AG09309 (cell line): ENCODE data around the gene TBCD.
A peak's percentile ranks its signal among the peaks of the same experiment; 100 is the strongest.

Experiments used
- DNase-seq: peaks from one replicate; pipeline ENCODE4 v3.0.0-alpha.2; 2010; ENCODE audit warnings: low read depth
- H3K4me3 ChIP-seq: 2 replicates; pipeline ENCODE4 v1.5.1; 2011; ENCODE audit warnings: mild to moderate bottlenecking, low read depth, low read length, moderate library complexity; ENCODE audit not compliant: control insufficient read depth
- CTCF ChIP-seq: IDR thresholded peaks from 2 replicates; pipeline ENCODE4 v1.5.1; 2011; ENCODE audit warnings: mild to moderate bottlenecking, low read depth, low read length, inconsistent platforms; ENCODE audit not compliant: insufficient read depth, control insufficient read depth; ENCODE audit errors: missing control alignments

The TBCD gene

DNA sequence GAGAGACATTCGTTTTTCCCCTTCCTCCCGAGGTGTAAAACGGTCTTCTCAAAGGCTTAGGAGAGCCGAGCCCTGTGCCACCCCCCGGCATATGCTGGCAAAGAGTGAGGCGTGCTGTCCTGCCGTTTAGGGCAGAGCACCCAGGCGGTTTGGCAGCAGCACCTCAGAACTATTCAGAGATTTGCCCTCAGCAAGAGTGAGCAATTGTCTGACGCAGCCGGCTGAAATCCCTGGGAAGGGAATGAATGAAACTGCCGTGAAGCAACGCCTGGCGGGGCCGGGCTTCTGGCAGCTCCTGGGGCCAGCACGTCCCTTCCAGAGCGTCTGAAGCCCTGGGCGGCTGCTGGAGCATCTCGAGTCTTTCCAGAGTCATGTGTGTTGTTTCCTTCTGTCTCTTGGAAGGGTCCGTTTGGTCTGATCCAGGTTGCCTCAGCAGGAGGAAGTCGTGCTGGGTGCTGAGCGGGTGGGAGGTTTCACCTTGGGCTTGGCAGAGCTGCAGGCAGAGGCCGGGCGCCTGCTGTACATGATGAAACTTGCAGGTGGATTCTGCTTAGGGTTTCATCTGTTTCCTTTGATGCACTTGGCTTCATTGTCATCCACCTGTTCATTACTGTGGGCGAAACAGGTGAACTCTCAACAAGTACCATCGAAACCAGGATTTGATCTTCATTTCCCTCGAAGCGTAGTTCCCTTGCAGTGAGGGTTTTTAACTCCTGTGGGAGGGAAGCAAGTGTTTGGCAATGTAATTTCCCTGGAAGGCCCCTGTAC is 35.4 kb downstream of the TBCD start:
- peak; percentile 80 for DNase-seq
- no peak for TF ChIP-seq CTCF
- H3K4me3 ChIP-seq = no peak overlapping the region

DNA sequence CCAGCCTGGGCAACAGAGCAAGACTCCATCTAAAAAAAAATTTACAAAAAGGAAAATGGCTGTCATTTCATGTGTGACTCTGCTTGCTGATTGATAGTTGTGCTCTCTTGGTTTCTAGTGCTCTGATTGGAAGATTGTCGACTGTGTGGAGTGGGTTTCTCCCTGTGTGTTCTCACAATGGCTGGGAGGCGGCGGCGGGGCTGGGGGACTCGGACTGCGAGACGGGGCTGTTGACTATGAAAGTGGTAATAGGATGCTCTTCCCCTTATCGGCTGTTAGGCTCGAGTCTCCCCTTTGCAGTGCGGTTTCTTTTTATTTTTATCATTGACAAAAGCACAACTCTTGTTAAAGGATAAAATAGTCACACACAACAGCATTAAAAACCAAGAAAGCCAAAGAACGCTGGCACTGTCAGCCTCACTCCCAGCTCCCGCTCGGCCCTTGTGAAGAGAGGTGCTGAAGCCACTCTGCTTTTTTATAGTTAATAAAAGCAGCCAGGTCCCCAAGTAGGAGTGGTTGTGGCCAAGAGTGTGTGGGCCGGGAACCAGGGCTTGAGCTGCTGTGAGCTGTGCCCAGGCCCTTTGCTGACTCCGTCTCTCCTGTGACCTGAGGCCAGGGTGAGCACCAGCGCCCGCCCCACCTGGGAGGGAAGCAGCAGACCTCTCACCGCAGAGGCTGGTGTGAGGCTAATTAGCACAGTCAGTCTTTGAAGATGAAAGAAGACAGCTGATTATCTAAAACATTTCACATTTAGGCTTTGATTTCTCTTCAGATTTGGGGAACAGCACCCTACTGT is 36.5 kb downstream of the TBCD start:
- TF ChIP-seq CTCF = no peak
- no peak for DNase-seq
- no peak overlapping the region for H3K4me3 ChIP-seq

- TF ChIP-seq CTCF = no peak
- no peak for DNase-seq
- H3K4me3 ChIP-seq = no peak overlapping the region
Measured at GRCh38 chr17:82789051-82789592, 37.3 kb downstream of the TBCD start.

GRCh38 chr17:82789806-82790205 is 37.9 kb downstream of the TBCD start:
- H3K4me3 ChIP-seq = no peak overlapping the region
- no peak for TF ChIP-seq CTCF
- no peak for DNase-seq

- TF ChIP-seq CTCF = no peak
- DNase-seq = no peak
- no peak overlapping the region for H3K4me3 ChIP-seq
Measured at GRCh38 chr17:82790391-82790790, 38.5 kb downstream of the TBCD start.

DNA sequence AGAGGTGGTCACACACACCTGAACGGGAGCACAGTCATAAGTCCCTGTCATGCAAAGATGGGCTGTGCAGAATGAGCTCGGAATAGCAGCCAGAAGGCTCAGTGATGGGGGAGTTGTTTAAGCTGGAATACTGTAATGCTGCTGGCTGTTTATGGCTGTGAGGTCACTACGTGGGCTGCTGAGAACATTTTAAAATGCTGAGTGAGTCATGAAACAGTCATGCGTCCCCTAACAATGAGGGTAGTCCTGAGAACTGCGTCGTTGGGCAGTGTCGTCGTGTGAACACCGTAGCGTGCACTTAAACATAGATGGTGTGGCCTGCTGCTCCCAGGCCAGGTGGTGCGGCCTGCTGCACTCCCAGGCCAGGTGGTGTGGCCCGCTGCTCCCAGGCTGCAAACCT is 39.7 kb downstream of the TBCD start:
- TF ChIP-seq CTCF = no peak
- DNase-seq = peak; percentile 17
- H3K4me3 ChIP-seq = no peak overlapping the region
